AG09309 (cell line): Measurements from ENCODE around the gene NDUFS3.
A peak's percentile ranks its signal among the peaks of the same experiment; 100 is the strongest.
"Not testable (repeated sequence)": the region's sequence is repeated elsewhere in the genome, so short reads cannot be mapped to it uniquely, and the experiment has no call there.

Experiments used
- DNase-seq: peaks from one replicate; pipeline ENCODE4 v3.0.0-alpha.2; 2010; ENCODE audit warnings: low read depth
- H3K4me3 ChIP-seq: 2 replicates; pipeline ENCODE4 v1.5.1; 2011; ENCODE audit warnings: mild to moderate bottlenecking, low read depth, low read length, moderate library complexity; ENCODE audit not compliant: control insufficient read depth
- CTCF ChIP-seq: IDR thresholded peaks from 2 replicates; pipeline ENCODE4 v1.5.1; 2011; ENCODE audit warnings: mild to moderate bottlenecking, low read depth, low read length, inconsistent platforms; ENCODE audit not compliant: insufficient read depth, control insufficient read depth; ENCODE audit errors: missing control alignments

The NDUFS3 gene

GRCh38 chr11:47578524-47579494 is at the start of gene NDUFS3, which contains the start of gene KBTBD4:
NDUFS3 (plus strand) TSS chr11:47579074; CDS start chr11:47579092, 18 bp downstream.
KBTBD4 (minus strand) TSS chr11:47578970; CDS start chr11:47578951, 19 bp downstream.
- H3K4me3 ChIP-seq = peak within 1 kb of the TSS; percentile 84
- DNase-seq = peak; percentile 63
- TF ChIP-seq CTCF = no peak

- H3K4me3 ChIP-seq = no peak overlapping the region
- no peak for DNase-seq
- no peak for TF ChIP-seq CTCF
Measured at GRCh38 chr11:47529951-47530350, 48.9 kb upstream of the NDUFS3 start.

- DNase-seq, H3K4me3 ChIP-seq: not testable (repeated sequence)
Measured at GRCh38 chr11:47530721-47531120, 48.2 kb upstream of the NDUFS3 start.

GRCh38 chr11:47531666-47532065 is 47.2 kb upstream of the NDUFS3 start:
- no peak overlapping the region for H3K4me3 ChIP-seq
- no peak for TF ChIP-seq CTCF
- DNase-seq = no peak

GRCh38 chr11:47532597-47533213 is 46.2 kb upstream of the NDUFS3 start:
- no peak overlapping the region for H3K4me3 ChIP-seq
- no peak for DNase-seq

GRCh38 chr11:47533690-47534151 is 45.2 kb upstream of the NDUFS3 start:
- no peak for TF ChIP-seq CTCF
- peak; percentile 58 for DNase-seq
- H3K4me3 ChIP-seq = no peak overlapping the region

More at GRCh38 chr11:47532597-47533213, 46.2 kb upstream of the NDUFS3 start:
- no peak for TF ChIP-seq CTCF
